Choroid plexus epithelial cell (primary cell): ENCODE measurements around the gene PPOX.

Experiments
- DNase-seq: peaks from one replicate; pipeline ENCODE4 v3.0.0-alpha.2; 2010; ENCODE audit warnings: low read depth
- H3K4me3 ChIP-seq: 2 replicates; pipeline ENCODE4 v1.5.1; 2011; ENCODE audit warnings: low read depth, mild to moderate bottlenecking, control low read depth, low read length, moderate library complexity
- TF ChIP-seq, protein P1 (sequence below): conservative IDR thresholded peaks from 2 replicates; pipeline ENCODE4 v1.5.1; 2011; ENCODE audit warnings: low read depth, mild to moderate bottlenecking, control low read depth, inconsistent platforms, low read length, moderate library complexity

Gene PPOX

DNA sequence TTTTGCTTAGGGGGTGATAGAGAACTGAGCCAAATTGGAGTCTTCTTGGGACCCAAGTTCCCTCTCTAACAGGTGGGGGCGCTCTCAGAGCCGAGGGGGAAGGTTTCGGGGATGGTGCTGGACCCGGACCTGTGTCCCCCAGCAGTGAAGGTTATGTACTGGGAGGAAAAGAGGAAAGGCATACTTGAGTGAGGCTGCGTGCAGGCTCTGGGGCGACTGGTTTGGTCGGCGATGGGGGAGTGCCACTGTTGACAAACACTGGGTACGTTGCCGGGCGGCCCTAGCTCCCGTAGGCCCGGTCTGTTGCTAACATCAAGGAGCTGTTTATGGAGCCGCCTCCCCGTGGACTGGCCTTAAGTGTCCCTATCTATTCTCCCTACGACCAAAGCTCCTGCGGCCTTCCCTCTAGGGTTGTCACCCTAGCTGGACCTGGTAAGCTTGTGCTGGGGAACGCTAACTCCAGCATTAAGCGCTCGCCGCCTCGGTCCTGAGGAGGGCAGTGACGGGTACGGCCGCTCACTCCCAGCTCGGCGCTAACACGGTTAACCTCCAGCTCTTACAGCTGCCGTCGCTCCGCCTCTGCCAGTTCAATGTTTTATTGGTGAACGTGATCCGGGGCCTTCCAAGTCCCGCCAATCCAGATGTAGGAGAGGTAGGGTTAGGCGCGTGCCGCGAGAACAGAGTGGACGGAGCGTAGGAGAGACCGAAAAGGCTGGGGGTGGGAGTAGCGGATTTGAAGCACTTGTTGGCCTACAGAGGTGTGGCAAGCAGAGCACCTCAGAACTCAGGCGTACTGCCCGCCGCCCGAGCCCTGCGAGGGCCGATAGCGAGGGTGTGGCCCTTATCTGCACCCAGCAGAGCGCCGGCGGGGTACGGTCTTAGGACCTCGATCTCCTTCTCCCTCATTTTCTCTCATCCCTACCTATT, at the start of gene PPOX:
Gene PPOX (plus strand): TSS at position 685 of the 927 bp plus-strand sequence. CDS start 422 bp downstream, outside the sequence.
- TF ChIP-seq, protein P1, sequence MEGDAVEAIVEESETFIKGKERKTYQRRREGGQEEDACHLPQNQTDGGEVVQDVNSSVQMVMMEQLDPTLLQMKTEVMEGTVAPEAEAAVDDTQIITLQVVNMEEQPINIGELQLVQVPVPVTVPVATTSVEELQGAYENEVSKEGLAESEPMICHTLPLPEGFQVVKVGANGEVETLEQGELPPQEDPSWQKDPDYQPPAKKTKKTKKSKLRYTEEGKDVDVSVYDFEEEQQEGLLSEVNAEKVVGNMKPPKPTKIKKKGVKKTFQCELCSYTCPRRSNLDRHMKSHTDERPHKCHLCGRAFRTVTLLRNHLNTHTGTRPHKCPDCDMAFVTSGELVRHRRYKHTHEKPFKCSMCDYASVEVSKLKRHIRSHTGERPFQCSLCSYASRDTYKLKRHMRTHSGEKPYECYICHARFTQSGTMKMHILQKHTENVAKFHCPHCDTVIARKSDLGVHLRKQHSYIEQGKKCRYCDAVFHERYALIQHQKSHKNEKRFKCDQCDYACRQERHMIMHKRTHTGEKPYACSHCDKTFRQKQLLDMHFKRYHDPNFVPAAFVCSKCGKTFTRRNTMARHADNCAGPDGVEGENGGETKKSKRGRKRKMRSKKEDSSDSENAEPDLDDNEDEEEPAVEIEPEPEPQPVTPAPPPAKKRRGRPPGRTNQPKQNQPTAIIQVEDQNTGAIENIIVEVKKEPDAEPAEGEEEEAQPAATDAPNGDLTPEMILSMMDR, result peak; percentile 69
- peak within 1 kb of the TSS; percentile 84 for H3K4me3 ChIP-seq
- DNase-seq, result peak; percentile 99

DNA sequence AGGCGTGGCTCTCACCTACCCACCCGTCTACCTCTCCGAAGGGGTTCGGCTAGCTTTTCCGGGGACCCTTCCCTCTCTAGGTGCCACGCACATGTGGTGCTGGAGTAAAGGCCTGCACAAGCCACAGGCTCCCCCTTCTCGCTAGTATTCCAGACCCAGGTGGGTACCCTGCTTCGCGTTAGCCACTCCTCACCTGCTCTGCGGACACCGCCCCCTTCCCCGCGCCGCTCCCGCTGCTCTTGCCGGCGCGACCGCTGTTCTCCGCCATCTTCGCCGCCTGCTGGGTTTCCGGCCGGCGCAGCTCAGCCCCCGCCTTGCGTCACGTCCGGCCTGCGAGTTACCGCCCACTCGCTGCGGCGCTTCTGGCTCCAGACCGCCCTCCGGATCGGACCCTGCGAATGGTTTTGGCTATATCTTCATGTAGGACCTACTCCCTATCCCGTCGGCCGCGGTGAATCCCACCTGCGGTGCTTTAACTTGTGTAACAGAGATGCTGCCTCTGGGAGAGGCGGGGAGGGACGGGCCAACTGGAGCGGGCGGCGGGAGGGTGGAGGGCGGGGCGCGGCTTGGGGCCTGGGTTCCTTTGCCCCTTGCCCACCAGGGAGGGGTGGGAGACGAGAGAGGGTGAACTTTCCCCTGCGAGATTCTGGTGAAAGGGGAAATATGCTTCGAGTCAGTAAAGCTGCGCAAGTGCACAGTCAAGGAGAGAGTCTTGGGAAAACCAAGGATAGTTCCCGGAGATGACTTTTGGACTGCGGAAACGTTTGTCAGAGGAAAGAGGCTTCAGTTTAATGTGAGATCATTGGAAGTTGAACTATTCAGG, 48.3 kb upstream of the PPOX start, which contains the start of the genes NIT1 and PFDN2:
Gene NIT1 (plus strand): TSS at position 347 of the 823 bp plus-strand sequence. CDS start 72 bp downstream, at position 419.
Gene PFDN2 (minus strand): TSS at position 279 of the 823 bp plus-strand sequence. CDS start 11 bp downstream, at position 268.
- peak; percentile 92 for DNase-seq
- H3K4me3 ChIP-seq, result peak within 1 kb of the TSS; percentile 99

DNA sequence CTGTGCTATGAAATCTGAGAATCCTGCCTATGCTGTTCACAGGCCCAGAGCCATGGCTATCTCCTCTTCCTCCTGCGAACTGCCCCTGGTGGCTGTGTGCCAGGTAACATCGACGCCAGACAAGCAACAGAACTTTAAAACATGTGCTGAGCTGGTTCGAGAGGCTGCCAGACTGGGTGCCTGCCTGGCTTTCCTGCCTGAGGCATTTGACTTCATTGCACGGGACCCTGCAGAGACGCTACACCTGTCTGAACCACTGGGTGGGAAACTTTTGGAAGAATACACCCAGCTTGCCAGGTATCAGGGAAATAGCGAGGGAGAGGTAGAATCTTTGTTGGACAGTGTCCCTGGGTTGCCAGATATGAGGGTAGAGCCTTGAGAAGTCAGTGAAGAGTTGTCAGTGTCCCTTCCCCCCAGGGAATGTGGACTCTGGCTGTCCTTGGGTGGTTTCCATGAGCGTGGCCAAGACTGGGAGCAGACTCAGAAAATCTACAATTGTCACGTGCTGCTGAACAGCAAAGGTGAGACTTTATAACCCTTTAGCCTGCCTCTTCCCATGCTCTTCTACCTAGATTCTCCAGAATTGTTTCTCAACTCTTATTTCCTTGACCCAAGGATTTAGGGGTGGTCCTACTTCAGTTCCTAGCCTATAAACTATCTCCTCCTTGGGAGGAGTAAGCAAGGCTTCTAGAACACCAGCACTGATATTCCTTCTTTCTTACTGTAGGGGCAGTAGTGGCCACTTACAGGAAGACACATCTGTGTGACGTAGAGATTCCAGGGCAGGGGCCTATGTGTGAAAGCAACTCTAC, 46.9 kb upstream of the PPOX start:
- peak; percentile 93 for DNase-seq
- H3K4me3 ChIP-seq, result peak overlapping the region; percentile 99
- TF ChIP-seq, protein P1, result peak; percentile 59

More for the DNA sequence above, 48.3 kb upstream of the PPOX start, which contains the start of the genes NIT1 and PFDN2:
- TF ChIP-seq, protein P1, result peak; percentile 5

DNA sequence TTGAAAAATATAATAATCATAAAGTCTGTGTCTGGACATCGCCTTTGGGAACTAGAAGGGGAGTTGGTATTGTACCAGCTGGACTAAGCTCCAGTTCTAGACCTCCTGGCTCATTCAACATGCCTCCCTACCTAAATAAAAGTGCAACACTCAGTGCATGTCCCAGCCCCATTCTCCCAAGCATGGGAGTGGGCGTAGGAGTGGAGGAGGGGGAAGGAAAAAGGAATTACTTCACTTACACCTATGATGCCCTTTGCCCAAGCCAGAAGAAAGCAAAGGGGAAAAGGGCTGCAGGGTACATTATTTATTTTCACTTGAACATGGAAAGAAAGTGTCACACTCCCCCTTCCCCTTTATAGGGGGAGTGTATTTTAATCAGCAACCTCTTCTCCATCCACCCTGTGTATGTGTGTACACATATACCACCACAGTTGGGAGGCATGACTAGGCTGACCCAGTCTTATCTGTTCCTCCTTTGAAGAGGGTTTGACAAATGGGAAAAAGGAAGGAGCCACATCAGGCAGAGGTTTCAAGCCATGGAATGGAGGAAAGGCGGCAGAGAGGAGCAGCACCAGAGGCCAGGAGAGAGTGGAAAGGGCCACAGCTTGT, 45.1 kb upstream of the PPOX start:
- TF ChIP-seq, protein P1, result no peak
- H3K4me3 ChIP-seq, result no peak overlapping the region
- DNase-seq, result no peak

DNA sequence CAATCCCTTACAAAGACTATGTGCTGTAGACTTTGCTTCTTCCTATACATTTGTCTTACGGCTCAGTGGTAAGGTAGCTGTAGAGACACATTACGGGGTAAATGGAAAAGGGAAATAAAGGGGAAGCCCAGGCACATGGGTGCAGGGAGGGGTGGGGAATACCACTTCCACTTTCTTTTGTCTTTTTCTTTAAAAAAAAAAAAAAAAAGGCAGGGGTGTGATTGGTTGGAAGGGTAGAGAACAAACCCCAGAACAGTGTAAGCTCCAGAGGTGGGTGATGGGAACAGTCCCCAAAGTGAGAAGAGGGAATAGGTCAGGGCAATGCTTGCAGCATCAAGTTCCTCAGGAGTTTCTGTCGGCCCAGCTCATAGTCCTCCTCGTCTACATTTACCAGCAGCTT, 44.4 kb upstream of the PPOX start:
- no peak for DNase-seq
- no peak overlapping the region for H3K4me3 ChIP-seq
- TF ChIP-seq, protein P1, result no peak

DNA sequence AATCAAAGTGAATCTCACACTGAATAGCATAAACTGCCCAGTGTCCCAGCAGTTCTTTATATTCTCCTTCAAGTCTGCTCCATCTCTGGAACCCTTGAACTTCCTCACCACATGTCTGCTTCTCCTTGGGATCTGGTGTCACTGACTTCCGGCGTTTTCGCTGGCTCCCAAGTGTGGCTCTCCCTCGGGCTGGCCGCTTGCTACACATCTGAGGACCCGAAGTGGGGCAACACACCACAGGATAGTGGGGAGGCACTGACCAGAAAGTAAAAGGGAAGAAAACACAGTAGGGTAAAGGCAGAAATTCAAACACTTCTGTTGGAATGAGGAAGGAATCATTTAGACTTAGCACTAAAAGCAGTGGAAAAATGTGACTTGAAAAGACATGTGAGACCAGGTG, 43.3 kb upstream of the PPOX start:
- H3K4me3 ChIP-seq, result no peak overlapping the region
- DNase-seq, result no peak
- TF ChIP-seq, protein P1, result no peak
